ENCODE data around the gene KMT2C. TPM values are rescaled to one million over a fixed set of nuclear protein-coding genes. Genes with fewer than 3 reads are reported as not detected.

KMT2C gene
- total RNA-seq, 1 donor from 2014 or later: 99.0 TPM

DNA sequence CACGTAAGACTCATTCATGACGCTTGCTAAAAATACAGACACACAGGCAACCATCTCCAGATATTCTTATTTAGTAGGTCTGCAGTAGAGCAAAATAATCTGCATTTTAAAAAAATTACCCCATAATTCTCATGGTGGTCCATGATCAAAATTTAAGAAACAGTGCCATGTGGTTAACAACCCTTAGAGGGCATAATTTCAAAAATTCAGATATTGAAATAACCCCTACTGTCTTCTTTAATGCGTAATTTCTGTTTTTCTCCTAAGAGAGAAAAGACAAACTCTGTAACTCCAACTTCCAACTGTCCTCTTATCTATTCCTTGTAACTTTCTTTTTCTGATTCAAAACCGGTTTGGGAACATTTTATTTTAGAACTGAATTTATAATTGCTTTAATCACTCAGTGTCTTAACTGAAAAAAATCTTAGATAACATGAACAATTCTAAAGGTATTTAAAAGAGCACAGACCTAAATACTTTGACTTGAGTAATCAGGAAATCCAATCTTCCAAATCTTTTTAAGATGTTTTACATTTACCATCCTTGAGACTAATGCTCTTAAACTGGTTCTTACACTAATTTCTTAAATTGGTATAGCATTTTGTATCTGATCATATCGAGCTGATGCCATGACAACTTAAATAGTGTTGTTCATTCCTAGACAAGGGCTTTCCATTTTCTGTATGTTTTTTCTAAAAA, 262.3 kb downstream of the KMT2C start:
- no peak for DNase-seq
- Histone ChIP-seq H3K27ac (no peak overlapping the region), H3K9me3 (no peaks in the 10 kb centered on the region), H3K4me1 (no peaks in the 10 kb centered on the region), H3K4me3 (no peak overlapping the region), H3K27me3 (no peaks in the 10 kb centered on the region), H3K36me3 (peaks cover 94% of the 10 kb centered on the region)
- no peak for ATAC-seq
- TF ChIP-seq, protein P1, sequence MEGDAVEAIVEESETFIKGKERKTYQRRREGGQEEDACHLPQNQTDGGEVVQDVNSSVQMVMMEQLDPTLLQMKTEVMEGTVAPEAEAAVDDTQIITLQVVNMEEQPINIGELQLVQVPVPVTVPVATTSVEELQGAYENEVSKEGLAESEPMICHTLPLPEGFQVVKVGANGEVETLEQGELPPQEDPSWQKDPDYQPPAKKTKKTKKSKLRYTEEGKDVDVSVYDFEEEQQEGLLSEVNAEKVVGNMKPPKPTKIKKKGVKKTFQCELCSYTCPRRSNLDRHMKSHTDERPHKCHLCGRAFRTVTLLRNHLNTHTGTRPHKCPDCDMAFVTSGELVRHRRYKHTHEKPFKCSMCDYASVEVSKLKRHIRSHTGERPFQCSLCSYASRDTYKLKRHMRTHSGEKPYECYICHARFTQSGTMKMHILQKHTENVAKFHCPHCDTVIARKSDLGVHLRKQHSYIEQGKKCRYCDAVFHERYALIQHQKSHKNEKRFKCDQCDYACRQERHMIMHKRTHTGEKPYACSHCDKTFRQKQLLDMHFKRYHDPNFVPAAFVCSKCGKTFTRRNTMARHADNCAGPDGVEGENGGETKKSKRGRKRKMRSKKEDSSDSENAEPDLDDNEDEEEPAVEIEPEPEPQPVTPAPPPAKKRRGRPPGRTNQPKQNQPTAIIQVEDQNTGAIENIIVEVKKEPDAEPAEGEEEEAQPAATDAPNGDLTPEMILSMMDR (IDR thresholded peaks at IDR 0.05): no peak
- intact Hi-C loops (cut with DNase I): no loop called here

DNA sequence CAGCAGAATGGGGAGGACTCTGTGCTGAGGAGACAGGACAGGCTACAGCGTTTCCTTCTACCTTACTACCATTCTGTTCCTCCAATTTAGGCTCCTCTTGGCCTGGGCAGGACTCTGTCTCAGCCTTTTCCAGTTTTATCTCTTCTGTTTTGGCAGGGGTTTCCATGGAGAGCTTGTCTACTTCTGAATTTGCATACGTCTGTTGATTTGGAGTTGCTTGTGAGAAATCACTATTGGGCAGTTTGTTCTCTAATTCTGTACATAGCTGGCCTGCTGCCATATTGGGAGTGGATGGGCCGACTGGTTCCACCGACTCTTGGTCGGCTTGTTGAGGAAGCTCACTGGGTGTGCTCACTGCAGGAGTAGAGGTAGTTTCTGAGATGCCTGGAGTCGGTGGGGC, 273.5 kb downstream of the KMT2C start:
- no peak overlapping the region for H3K4me3 ChIP-seq
- H3K4me1 ChIP-seq: no peaks in the 10 kb centered on the region
- intact Hi-C loops (cut with DNase I): no loop called here
- H3K9me3 ChIP-seq: no peaks in the 10 kb centered on the region
- ATAC-seq (no peak), DNase-seq (no peak)
- H3K27me3 ChIP-seq: no peaks in the 10 kb centered on the region
- TF ChIP-seq, protein P1 (IDR thresholded peaks at IDR 0.05): no peak
- no peak overlapping the region for H3K27ac ChIP-seq
- peaks cover 91% of the 10 kb centered on the region for H3K36me3 ChIP-seq

GRCh38 chr7:152161171-152161570, 274.6 kb downstream of the KMT2C start:
- no peak for ATAC-seq
- TF ChIP-seq, protein P1 (IDR thresholded peaks at IDR 0.05): no peak
- peaks cover 91% of the 10 kb centered on the region for H3K36me3 ChIP-seq

DNA sequence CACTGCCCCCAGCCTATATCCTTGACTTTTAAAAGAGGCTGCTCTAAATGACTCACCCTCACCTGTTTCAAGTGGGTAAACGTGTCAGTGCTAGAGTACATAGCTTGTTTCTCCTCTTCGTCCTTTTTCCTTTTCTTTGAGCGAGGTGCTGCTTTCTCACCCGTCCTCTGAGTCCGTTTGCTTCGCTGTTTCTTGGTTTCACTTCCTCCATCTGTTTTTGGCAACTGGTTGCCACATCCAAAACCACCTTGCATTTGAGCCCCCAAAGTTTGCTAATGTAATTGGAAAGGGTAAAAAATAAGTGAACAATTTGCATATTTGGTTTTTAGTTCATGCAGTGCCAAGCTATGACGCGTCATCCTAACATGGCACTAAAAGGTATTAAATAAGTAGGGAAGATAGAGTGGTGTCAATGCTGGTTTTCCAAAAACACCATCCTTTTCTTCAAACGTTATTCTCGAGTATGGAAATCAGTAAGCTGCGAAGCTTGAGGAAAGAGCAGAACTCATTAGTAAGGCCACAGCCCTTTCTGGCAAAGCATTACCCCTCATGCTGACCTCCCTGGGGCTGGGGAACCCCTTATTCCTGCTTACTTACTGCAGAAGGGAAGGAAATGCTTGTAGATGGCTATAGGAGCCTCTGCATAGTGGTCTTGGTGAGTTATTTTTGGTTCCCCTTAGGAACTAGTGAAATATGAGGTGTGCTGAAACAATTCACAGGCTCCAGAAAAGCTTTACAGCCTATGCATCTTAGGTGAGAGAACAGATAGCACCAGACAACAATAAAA, 276.8 kb downstream of the KMT2C start:
- H3K27me3 ChIP-seq: no peaks in the 10 kb centered on the region
- DNase-seq: no peak
- no peaks in the 10 kb centered on the region for H3K4me1 ChIP-seq
- peaks cover 95% of the 10 kb centered on the region for H3K36me3 ChIP-seq
- H3K4me3 ChIP-seq: no peak overlapping the region
- intact Hi-C loops (cut with DNase I): no loop called here
- ATAC-seq: peak; percentile 37
- no peaks in the 10 kb centered on the region for H3K9me3 ChIP-seq
- TF ChIP-seq, protein P1 (IDR thresholded peaks at IDR 0.05): no peak
- H3K27ac ChIP-seq: no peak overlapping the region

More at GRCh38 chr7:152161171-152161570, 274.6 kb downstream of the KMT2C start:
- intact Hi-C loops (cut with DNase I): no loop called here
- DNase-seq: no peak
- no peak overlapping the region for H3K27ac ChIP-seq
- no peaks in the 10 kb centered on the region for H3K27me3 ChIP-seq
- no peaks in the 10 kb centered on the region for H3K4me1 ChIP-seq
- no peaks in the 10 kb centered on the region for H3K9me3 ChIP-seq
- no peak overlapping the region for H3K4me3 ChIP-seq

- intact Hi-C loops (cut with DNase I): no loop called here
- H3K27me3 ChIP-seq: no peaks in the 10 kb centered on the region
- ATAC-seq: no peak
- no peaks in the 10 kb centered on the region for H3K9me3 ChIP-seq
- no peaks in the 10 kb centered on the region for H3K4me1 ChIP-seq
- H3K36me3 ChIP-seq: peaks cover 100% of the 10 kb centered on the region
- H3K27ac ChIP-seq: no peak overlapping the region
- no peak for DNase-seq
- TF ChIP-seq, protein P1 (IDR thresholded peaks at IDR 0.05): no peak
- H3K4me3 ChIP-seq: no peak overlapping the region
Measured at GRCh38 chr7:152152267-152152666, 283.5 kb downstream of the KMT2C start.
